SIG-M5 (cell line): ENCODE measurements around the gene CD300A.

Experiments used
- DNase-seq: peaks from one replicate; lab custom pipeline; 2025; lab: John Stamatoyannopoulos, UW

The CD300A gene

GRCh38 chr17:74466111-74466827, at the start of gene CD300A:
TSS of gene CD300A (plus strand) at chr17:74466634. CDS start at chr17:74466704, 70 bp downstream.
- no peak for DNase-seq

- no peak for DNase-seq
These were observed 49.0 kb upstream of the CD300A start for GRCh38 chr17:74417178-74418045.

- no peak for DNase-seq
These were observed 46.5 kb upstream of the CD300A start for GRCh38 chr17:74419928-74420411.

GRCh38 chr17:74424117-74424516, 42.3 kb upstream of the CD300A start:
- no peak for DNase-seq

GRCh38 chr17:74424657-74425056, 41.8 kb upstream of the CD300A start:
- DNase-seq: no peak

- no peak for DNase-seq
These were observed 39.8 kb upstream of the CD300A start for GRCh38 chr17:74426551-74427047.

GRCh38 chr17:74427048-74427762, 39.2 kb upstream of the CD300A start:
- no peak for DNase-seq

- DNase-seq: no peak
These were observed 38.7 kb upstream of the CD300A start for GRCh38 chr17:74427763-74428153.

- DNase-seq: no peak
These were observed 36.6 kb upstream of the CD300A start for GRCh38 chr17:74429604-74430384.

GRCh38 chr17:74430385-74430705, 36.1 kb upstream of the CD300A start:
- DNase-seq: no peak

GRCh38 chr17:74430706-74431567, 35.5 kb upstream of the CD300A start:
- DNase-seq: no peak

GRCh38 chr17:74431568-74432423, 34.6 kb upstream of the CD300A start, which contains the start of gene GPRC5C:
TSS of gene GPRC5C (plus strand) at chr17:74432088. CDS start at chr17:74439777, 7,689 bp downstream.
- DNase-seq: no peak

GRCh38 chr17:74432424-74432690, 34.1 kb upstream of the CD300A start:
- no peak for DNase-seq

GRCh38 chr17:74432766-74433391, 33.6 kb upstream of the CD300A start:
- no peak for DNase-seq

- no peak for DNase-seq
These were observed 32.9 kb upstream of the CD300A start for GRCh38 chr17:74433421-74434121.

GRCh38 chr17:74435775-74436359, 30.6 kb upstream of the CD300A start:
- DNase-seq: no peak

GRCh38 chr17:74437702-74438101, 28.7 kb upstream of the CD300A start:
- no peak for DNase-seq
